GM23338 (cell line): ENCODE measurements around the gene CLIC3. TPM values are rescaled to one million over a fixed set of nuclear protein-coding genes. Genes with fewer than 3 reads are reported as not detected.

Experiments
- ATAC-seq: fragments of 200-7000 bp; cut with Tn5 transposase; 3 replicates; pipeline ENCODE4 v1.9.1; 2020
- DNase-seq: peaks from one replicate; pipeline ENCODE4 v3.0.0-alpha.2; 2015; ENCODE audit warnings: low spot score
- H2AFZ ChIP-seq: fragments of 200-600 bp; sonication (generic); 2 replicates; pipeline ENCODE4 v1.8.0; 2016; ENCODE audit warnings: antibody characterized with exemption, mild to moderate bottlenecking, moderate library complexity
- H3F3A ChIP-seq: fragments of 200-600 bp; sonication (generic); replicated peaks from 2 replicates; pipeline ENCODE4 v1.8.0; 2017; ENCODE audit warnings: antibody characterized with exemption, mixed run types, low read depth
- H3K27ac ChIP-seq: fragments of 200-600 bp; sonication (generic); 2 replicates; pipeline ENCODE4 v1.6.1; 2016; ENCODE audit warnings: low read depth
- H3K27me3 ChIP-seq: fragments of 200-600 bp; sonication (generic); 2 replicates; pipeline ENCODE4 v1.8.0; 2016; ENCODE audit warnings: mild to moderate bottlenecking, mixed run types, moderate library complexity; ENCODE audit not compliant: insufficient read depth
- H3K36me3 ChIP-seq: fragments of 200-600 bp; sonication (generic); 2 replicates; pipeline ENCODE4 v1.8.0; 2016; ENCODE audit warnings: mild to moderate bottlenecking; ENCODE audit not compliant: insufficient read depth
- H3K4me1 ChIP-seq: fragments of 200-600 bp; sonication (generic); 2 replicates; pipeline ENCODE4 v1.8.0; 2016; ENCODE audit warnings: mild to moderate bottlenecking, moderate library complexity; ENCODE audit not compliant: insufficient read depth
- H3K4me2 ChIP-seq: fragments of 200-600 bp; sonication (generic); 2 replicates; pipeline ENCODE4 v1.7.1; 2017; ENCODE audit warnings: mixed run types
- H3K4me3 ChIP-seq: fragments of 200-600 bp; sonication (generic); 2 replicates; pipeline ENCODE4 v1.6.1; 2016; ENCODE audit warnings: mixed run types
- H3K79me2 ChIP-seq: fragments of 200-600 bp; sonication (generic); replicated peaks from 2 replicates; pipeline ENCODE4 v1.8.0; 2017; ENCODE audit warnings: mild to moderate bottlenecking; ENCODE audit not compliant: insufficient read depth
- H3K9me2 ChIP-seq: fragments of 200-600 bp; sonication (generic); 2 replicates; pipeline ENCODE4 v1.8.0; 2017; ENCODE audit not compliant: insufficient read depth
- H4K20me1 ChIP-seq: fragments of 200-600 bp; sonication (generic); replicated peaks from 2 replicates; pipeline ENCODE4 v1.8.0; 2017; ENCODE audit warnings: mild to moderate bottlenecking; ENCODE audit not compliant: insufficient read depth
- H3K27ac Mint-ChIP-seq: 2 replicates; pipeline ENCODE4 v1.8.0; 2020; ENCODE audit warnings: inconsistent platforms, mild to moderate bottlenecking, moderate library complexity, mixed read lengths
- H3K27me3 Mint-ChIP-seq: 3 replicates; pipeline ENCODE4 v1.8.0; 2022; ENCODE audit warnings: low read depth, mild to moderate bottlenecking, moderate library complexity, mixed read lengths, inconsistent platforms; ENCODE audit not compliant: insufficient read depth, poor library complexity
- H3K36me3 Mint-ChIP-seq: 3 replicates; pipeline ENCODE4 v1.8.0; 2021; ENCODE audit warnings: low read depth, mild to moderate bottlenecking, inconsistent platforms, moderate library complexity, mixed read lengths
- H3K4me1 Mint-ChIP-seq: 3 replicates; pipeline ENCODE4 v1.8.0; 2020; ENCODE audit warnings: mild to moderate bottlenecking, inconsistent platforms, mixed read lengths
- H3K4me3 Mint-ChIP-seq: 3 replicates; pipeline ENCODE4 v1.8.0; 2021; ENCODE audit warnings: moderate library complexity, mild to moderate bottlenecking, inconsistent platforms, mixed read lengths
- H3K9me3 Mint-ChIP-seq: 3 replicates; pipeline ENCODE4 v1.8.0; 2020; ENCODE audit warnings: moderate library complexity, mild to moderate bottlenecking, inconsistent platforms, mixed read lengths
- CREB1 ChIP-seq: fragments of 250-450 bp; sonication (Bioruptor Pico); IDR thresholded peaks from 2 replicates; pipeline ENCODE4 v1.5.0; 2020; ENCODE audit warnings: low read depth, mild to moderate bottlenecking, moderate library complexity
- EZH2 ChIP-seq: fragments of 200-600 bp; sonication (generic); IDR thresholded peaks from one replicate; pipeline ENCODE4 v1.8.0; 2017; ENCODE audit warnings: antibody characterized with exemption, mild to moderate bottlenecking, low read depth; ENCODE audit not compliant: unreplicated experiment
- EZH2phosphoT487 ChIP-seq: fragments of 200-600 bp; sonication (generic); IDR thresholded peaks from one replicate; pipeline ENCODE4 v1.8.1; 2018; ENCODE audit warnings: antibody characterized with exemption; ENCODE audit not compliant: unreplicated experiment
- NANOG ChIP-seq: IDR thresholded peaks from 2 replicates; pipeline ENCODE4 v1.6.1; 2016; ENCODE audit warnings: antibody characterized with exemption, borderline replicate concordance
- POLR2AphosphoS5 ChIP-seq: IDR thresholded peaks from 2 replicates; pipeline ENCODE4 v1.6.1; 2016; ENCODE audit warnings: antibody characterized with exemption, low read depth
- STAT1 ChIP-seq: IDR thresholded peaks from one replicate; pipeline ENCODE4 v1.6.1; 2016; ENCODE audit warnings: antibody characterized with exemption; ENCODE audit not compliant: unreplicated experiment
- ZNF114 ChIP-seq: fragments of 250-450 bp; sonication (Bioruptor Pico); IDR thresholded peaks from 2 replicates; pipeline ENCODE4 v1.5.0; 2020; ENCODE audit warnings: mild to moderate bottlenecking, moderate library complexity
- ZNF331 ChIP-seq: fragments of 250-450 bp; sonication (Bioruptor Pico); IDR thresholded peaks from 2 replicates; pipeline ENCODE4 v1.5.0; 2020; ENCODE audit warnings: low read depth, mild to moderate bottlenecking, moderate library complexity
- polyA plus RNA-seq: library from polyadenylated mRNA; unstranded; fragments of >200 nt; fragmentation: Nextera tagmentation; extraction: Ambion mirVana; gene quantifications from 2 replicates; pipeline ENCODE4 v1.2.1, GENCODE V29; 2016
- total RNA-seq: library from RNA; depleted of rRNA; stranded (reverse); fragments of >200 nt; shearing (Covaris generic); gene quantifications from 2 replicates; pipeline ENCODE4 v1.2.3, GENCODE V29; 2014
- TF ChIP-seq, protein P1 (sequence below), 2 experiments: fragments of 200-600 bp in 1 of 2; sonication (generic) in 1 of 2; conservative IDR thresholded peaks; 2 replicates each; pipeline versions ENCODE4 v1.5.1 to v1.6.1; 2016 to 2017; ENCODE audit warnings: antibody characterized with exemption in 2 of 2, low read depth in 2 of 2, mild to moderate bottlenecking in 2 of 2, moderate library complexity in 1 of 2
- TF ChIP-seq, protein P2 (sequence below): fragments of 250-450 bp; sonication (Bioruptor Pico); IDR thresholded peaks from 2 replicates; pipeline ENCODE4 v1.5.0; 2020; ENCODE audit warnings: mild to moderate bottlenecking, moderate library complexity
- TF ChIP-seq, protein P3 (sequence below): IDR thresholded peaks from 2 replicates; pipeline ENCODE4 v1.6.1; 2016; ENCODE audit warnings: antibody characterized with exemption

Gene CLIC3
- total and polyA plus RNA-seq, 2 experiments from 2014 or later: 0.53 to 0.56 TPM

DNA sequence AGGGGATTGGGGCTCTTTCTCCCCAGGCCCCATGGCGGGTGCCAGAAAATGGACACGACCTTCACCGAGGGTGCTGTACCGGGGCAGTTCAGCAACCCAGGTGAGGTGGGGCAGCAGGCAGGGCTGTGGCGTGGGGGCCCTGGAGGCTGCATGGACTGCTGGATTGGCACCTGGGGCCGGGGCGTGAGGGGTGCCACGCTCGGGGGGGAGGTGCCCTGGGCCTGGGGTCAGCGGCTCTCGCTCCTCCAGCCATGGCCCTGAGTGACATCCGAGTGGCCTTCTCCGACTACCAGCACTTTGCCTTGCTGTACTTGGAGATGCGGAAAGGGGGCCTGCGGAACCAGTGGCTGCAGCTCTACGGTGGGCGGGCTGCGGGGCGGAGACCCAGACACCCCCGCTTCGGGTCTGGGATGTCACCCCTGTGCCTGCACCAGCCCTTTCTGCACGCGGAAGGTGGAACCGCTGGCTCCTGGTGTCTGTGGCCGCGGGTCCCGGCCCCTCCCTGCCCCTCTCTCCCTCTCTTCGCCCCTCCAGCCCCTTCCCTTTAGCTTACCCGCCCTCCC lies 11.8 kb downstream of the CLIC3 start:
- H3K9me3 Mint-ChIP-seq: no peaks in the 10 kb centered on the region
- H3K27ac Mint-ChIP-seq: no peak overlapping the region
- H3K36me3 Mint-ChIP-seq: no peaks in the 10 kb centered on the region; the same call in 2 of the 3 replicates
- Histone ChIP-seq H3K36me3 (no peaks in the 10 kb centered on the region), H3K4me1 (peaks cover 3% of the 10 kb centered on the region; the same call in 1 of the 2 replicates), H3K9me2 (no peaks in the 10 kb centered on the region), H3K79me2 (no peaks in the 10 kb centered on the region), H3K27ac (no peak overlapping the region), H3F3A (no peaks in the 10 kb centered on the region), H4K20me1 (no peaks in the 10 kb centered on the region), H3K4me3 (peak overlapping the region; percentile 68), H3K4me2 (peak overlapping the region; percentile 93), H2AFZ (peak overlapping the region; percentile 94), H3K27me3 (peaks cover 39% of the 10 kb centered on the region)
- no peak for TF ChIP-seq STAT1
- TF ChIP-seq EZH2: no peak
- ATAC-seq (peak; percentile 42), DNase-seq (peak; percentile 59)
- no peaks in the 10 kb centered on the region; the same call in 2 of the 3 replicates for H3K4me1 Mint-ChIP-seq
- H3K27me3 Mint-ChIP-seq: peaks cover 22% of the 10 kb centered on the region
- peak overlapping the region; percentile 46; the same call in 2 of the 3 replicates for H3K4me3 Mint-ChIP-seq

- no peak overlapping the region for H3K27ac Mint-ChIP-seq
- no peaks in the 10 kb centered on the region for H3K9me2 ChIP-seq
- TF ChIP-seq CREB1 (CRISPR knock-in tag) (no peak), ZNF114 (CRISPR knock-in tag) (no peak), STAT1 (no peak), POLR2AphosphoS5 (no peak), EZH2 (no peak), NANOG (no peak), ZNF331 (CRISPR knock-in tag) (no peak), EZH2phosphoT487 (no peak)
- TF ChIP-seq, protein P1, sequence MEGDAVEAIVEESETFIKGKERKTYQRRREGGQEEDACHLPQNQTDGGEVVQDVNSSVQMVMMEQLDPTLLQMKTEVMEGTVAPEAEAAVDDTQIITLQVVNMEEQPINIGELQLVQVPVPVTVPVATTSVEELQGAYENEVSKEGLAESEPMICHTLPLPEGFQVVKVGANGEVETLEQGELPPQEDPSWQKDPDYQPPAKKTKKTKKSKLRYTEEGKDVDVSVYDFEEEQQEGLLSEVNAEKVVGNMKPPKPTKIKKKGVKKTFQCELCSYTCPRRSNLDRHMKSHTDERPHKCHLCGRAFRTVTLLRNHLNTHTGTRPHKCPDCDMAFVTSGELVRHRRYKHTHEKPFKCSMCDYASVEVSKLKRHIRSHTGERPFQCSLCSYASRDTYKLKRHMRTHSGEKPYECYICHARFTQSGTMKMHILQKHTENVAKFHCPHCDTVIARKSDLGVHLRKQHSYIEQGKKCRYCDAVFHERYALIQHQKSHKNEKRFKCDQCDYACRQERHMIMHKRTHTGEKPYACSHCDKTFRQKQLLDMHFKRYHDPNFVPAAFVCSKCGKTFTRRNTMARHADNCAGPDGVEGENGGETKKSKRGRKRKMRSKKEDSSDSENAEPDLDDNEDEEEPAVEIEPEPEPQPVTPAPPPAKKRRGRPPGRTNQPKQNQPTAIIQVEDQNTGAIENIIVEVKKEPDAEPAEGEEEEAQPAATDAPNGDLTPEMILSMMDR (conservative IDR thresholded peaks at IDR 0.05; ENCODE audit: low read depth in 2 of 2): no peak
- TF ChIP-seq, protein P2, sequence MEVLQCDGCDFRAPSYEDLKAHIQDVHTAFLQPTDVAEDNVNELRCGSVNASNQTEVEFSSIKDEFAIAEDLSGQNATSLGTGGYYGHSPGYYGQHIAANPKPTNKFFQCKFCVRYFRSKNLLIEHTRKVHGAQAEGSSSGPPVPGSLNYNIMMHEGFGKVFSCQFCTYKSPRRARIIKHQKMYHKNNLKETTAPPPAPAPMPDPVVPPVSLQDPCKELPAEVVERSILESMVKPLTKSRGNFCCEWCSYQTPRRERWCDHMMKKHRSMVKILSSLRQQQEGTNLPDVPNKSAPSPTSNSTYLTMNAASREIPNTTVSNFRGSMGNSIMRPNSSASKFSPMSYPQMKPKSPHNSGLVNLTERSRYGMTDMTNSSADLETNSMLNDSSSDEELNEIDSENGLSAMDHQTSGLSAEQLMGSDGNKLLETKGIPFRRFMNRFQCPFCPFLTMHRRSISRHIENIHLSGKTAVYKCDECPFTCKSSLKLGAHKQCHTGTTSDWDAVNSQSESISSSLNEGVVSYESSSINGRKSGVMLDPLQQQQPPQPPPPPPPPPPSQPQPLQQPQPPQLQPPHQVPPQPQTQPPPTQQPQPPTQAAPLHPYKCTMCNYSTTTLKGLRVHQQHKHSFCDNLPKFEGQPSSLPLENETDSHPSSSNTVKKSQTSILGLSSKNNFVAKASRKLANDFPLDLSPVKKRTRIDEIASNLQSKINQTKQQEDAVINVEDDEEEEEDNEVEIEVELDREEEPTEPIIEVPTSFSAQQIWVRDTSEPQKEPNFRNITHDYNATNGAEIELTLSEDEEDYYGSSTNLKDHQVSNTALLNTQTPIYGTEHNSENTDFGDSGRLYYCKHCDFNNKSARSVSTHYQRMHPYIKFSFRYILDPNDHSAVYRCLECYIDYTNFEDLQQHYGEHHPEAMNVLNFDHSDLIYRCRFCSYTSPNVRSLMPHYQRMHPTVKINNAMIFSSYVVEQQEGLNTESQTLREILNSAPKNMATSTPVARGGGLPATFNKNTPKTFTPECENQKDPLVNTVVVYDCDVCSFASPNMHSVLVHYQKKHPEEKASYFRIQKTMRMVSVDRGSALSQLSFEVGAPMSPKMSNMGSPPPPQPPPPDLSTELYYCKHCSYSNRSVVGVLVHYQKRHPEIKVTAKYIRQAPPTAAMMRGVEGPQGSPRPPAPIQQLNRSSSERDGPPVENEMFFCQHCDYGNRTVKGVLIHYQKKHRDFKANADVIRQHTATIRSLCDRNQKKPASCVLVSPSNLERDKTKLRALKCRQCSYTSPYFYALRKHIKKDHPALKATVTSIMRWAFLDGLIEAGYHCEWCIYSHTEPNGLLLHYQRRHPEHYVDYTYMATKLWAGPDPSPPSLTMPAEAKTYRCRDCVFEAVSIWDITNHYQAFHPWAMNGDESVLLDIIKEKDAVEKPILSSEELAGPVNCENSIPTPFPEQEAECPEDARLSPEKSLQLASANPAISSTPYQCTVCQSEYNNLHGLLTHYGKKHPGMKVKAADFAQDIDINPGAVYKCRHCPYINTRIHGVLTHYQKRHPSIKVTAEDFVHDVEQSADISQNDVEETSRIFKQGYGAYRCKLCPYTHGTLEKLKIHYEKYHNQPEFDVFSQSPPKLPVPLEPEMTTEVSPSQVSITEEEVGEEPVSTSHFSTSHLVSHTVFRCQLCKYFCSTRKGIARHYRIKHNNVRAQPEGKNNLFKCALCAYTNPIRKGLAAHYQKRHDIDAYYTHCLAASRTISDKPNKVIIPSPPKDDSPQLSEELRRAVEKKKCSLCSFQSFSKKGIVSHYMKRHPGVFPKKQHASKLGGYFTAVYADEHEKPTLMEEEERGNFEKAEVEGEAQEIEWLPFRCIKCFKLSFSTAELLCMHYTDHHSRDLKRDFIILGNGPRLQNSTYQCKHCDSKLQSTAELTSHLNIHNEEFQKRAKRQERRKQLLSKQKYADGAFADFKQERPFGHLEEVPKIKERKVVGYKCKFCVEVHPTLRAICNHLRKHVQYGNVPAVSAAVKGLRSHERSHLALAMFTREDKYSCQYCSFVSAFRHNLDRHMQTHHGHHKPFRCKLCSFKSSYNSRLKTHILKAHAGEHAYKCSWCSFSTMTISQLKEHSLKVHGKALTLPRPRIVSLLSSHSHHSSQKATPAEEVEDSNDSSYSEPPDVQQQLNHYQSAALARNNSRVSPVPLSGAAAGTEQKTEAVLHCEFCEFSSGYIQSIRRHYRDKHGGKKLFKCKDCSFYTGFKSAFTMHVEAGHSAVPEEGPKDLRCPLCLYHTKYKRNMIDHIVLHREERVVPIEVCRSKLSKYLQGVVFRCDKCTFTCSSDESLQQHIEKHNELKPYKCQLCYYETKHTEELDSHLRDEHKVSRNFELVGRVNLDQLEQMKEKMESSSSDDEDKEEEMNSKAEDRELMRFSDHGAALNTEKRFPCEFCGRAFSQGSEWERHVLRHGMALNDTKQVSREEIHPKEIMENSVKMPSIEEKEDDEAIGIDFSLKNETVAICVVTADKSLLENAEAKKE: no peak
- TF ChIP-seq, protein P3, sequence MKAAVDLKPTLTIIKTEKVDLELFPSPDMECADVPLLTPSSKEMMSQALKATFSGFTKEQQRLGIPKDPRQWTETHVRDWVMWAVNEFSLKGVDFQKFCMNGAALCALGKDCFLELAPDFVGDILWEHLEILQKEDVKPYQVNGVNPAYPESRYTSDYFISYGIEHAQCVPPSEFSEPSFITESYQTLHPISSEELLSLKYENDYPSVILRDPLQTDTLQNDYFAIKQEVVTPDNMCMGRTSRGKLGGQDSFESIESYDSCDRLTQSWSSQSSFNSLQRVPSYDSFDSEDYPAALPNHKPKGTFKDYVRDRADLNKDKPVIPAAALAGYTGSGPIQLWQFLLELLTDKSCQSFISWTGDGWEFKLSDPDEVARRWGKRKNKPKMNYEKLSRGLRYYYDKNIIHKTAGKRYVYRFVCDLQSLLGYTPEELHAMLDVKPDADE: no peak
Observed at GRCh38 chr9:136983656-136984314, 12.6 kb downstream of the CLIC3 start.

More at GRCh38 chr9:136983656-136984314, 12.6 kb downstream of the CLIC3 start:
- no peaks in the 10 kb centered on the region; the same call in 2 of the 3 replicates for H3K4me1 Mint-ChIP-seq
- Histone ChIP-seq H3K4me2 (no peak overlapping the region), H4K20me1 (no peaks in the 10 kb centered on the region), H2AFZ (no peak overlapping the region), H3K4me1 (peaks cover 3% of the 10 kb centered on the region; the same call in 1 of the 2 replicates), H3K4me3 (no peak overlapping the region), H3K79me2 (no peaks in the 10 kb centered on the region), H3K36me3 (no peaks in the 10 kb centered on the region), H3K27me3 (peaks cover 39% of the 10 kb centered on the region), H3F3A (no peaks in the 10 kb centered on the region), H3K27ac (no peak overlapping the region)
- H3K4me3 Mint-ChIP-seq: 0 out of 3 replicates have a peak overlapping the region, but pooled peaks have one; percentile 2
- no peaks in the 10 kb centered on the region; the same call in 2 of the 3 replicates for H3K36me3 Mint-ChIP-seq
- peaks cover 22% of the 10 kb centered on the region for H3K27me3 Mint-ChIP-seq
- no peak for DNase-seq
- H3K9me3 Mint-ChIP-seq: no peaks in the 10 kb centered on the region
- no peak for ATAC-seq
